GM12878 (cell line): Measurements from ENCODE around the gene TMEM235. TPM values are rescaled to one million over a fixed set of nuclear protein-coding genes. Genes with fewer than 3 reads are reported as not detected.

Experiments used
- ATAC-seq: fragments of 200-7000 bp; cut with Tn5 transposase; 3 replicates; pipeline ENCODE4 v1.9.1; 2020; ENCODE audit warnings: mild to moderate bottlenecking, moderate library complexity
- BruUV-seq: library from RNA; stranded (reverse); fragments of 400-500 nt; replicated peaks from 2 replicates; lab custom pipeline; 2021; lab: Mats Ljungman, UMichigan
- CTCF ChIA-PET: fragments of 300-600 bp; sonication (Branson Sonifier 250); formaldehyde crosslinking; extraction: SDS; loops from one replicate; lab custom pipeline; 2021; ENCODE audit warnings: inconsistent platforms; lab: Yijun Ruan, JAX
- POLR2A ChIA-PET: fragments of 350-600 bp; formaldehyde crosslinking; extraction: SDS; loops from one replicate; lab custom pipeline; 2021; ENCODE audit warnings: inconsistent platforms; lab: Charles Lee
- RAD21 ChIA-PET: fragments of 300-600 bp; sonication (Branson Sonifier 250); formaldehyde crosslinking; loops from one replicate; lab custom pipeline; 2023; ENCODE audit warnings: antibody characterized with exemption; ENCODE audit not compliant: unreplicated experiment; lab: Charles Lee
- SMC1A ChIA-PET: fragments of 300-600 bp; sonication (Branson Sonifier 250); formaldehyde crosslinking; loops from one replicate; lab custom pipeline; 2023; ENCODE audit not compliant: unreplicated experiment, uncharacterized antibody; lab: Charles Lee
- DNase-seq: peaks from one replicate; pipeline ENCODE4 v3.0.0-alpha.2; 2011; ENCODE audit warnings: low read depth, low spot score
- FAIRE-seq: peaks from 3 replicates; lab custom pipeline; 2011; peaks lifted over from hg19 to GRCh38; lab: Jason Lieb, UNC
- H2AFZ ChIP-seq: 2 replicates; pipeline ENCODE4 v1.6.0; 2011; ENCODE audit warnings: low read depth, low read length, control low read depth; ENCODE audit not compliant: control insufficient read depth
- H3K27ac ChIP-seq: 2 replicates; pipeline ENCODE4 v1.5.1; 2011; ENCODE audit warnings: control low read depth; ENCODE audit not compliant: control insufficient read depth, insufficient read depth
- H3K27me3 ChIP-seq, 2 experiments: replicated peaks in 1 of 2; 2 replicates each; pipeline versions ENCODE4 v1.6.0 to v1.6.1; 2011; ENCODE audit warnings: low read length in 1 of 2; ENCODE audit not compliant: control insufficient read depth in 2 of 2, insufficient read depth in 2 of 2
- H3K36me3 ChIP-seq, 2 experiments: 2 replicates each; pipeline ENCODE4 v1.5.1; 2011; ENCODE audit warnings: low read length in 1 of 2; ENCODE audit not compliant: control insufficient read depth in 2 of 2, insufficient read depth in 2 of 2
- H3K4me1 ChIP-seq: 2 replicates; pipeline ENCODE4 v1.6.1; 2011; ENCODE audit warnings: mild to moderate bottlenecking, low read length, moderate library complexity, mixed read lengths; ENCODE audit not compliant: control insufficient read depth, insufficient read depth
- H3K4me2 ChIP-seq: 2 replicates; pipeline ENCODE4 v1.6.0; 2011; ENCODE audit warnings: control low read depth; ENCODE audit not compliant: control insufficient read depth, insufficient read depth
- H3K4me3 ChIP-seq: fragments of 200-600 bp; sonication (generic); 2 replicates; pipeline ENCODE4 v1.5.1; 2016
- H3K79me2 ChIP-seq: 2 replicates; pipeline ENCODE4 v1.6.0; 2011; ENCODE audit warnings: low read length; ENCODE audit not compliant: control insufficient read depth, insufficient read depth
- H3K9ac ChIP-seq: 2 replicates; pipeline ENCODE4 v1.8.0; 2011; ENCODE audit warnings: low read length, control low read depth, mixed read lengths; ENCODE audit not compliant: control insufficient read depth, insufficient read depth
- H3K9me3 ChIP-seq: replicated peaks from 3 replicates; pipeline ENCODE4 v1.5.1; 2011; ENCODE audit warnings: mild to moderate bottlenecking, low read length; ENCODE audit not compliant: control insufficient read depth, insufficient read depth
- H4K20me1 ChIP-seq: 2 replicates; pipeline ENCODE4 v1.6.0; 2011; ENCODE audit not compliant: control insufficient read depth, insufficient read depth
- ATF2 ChIP-seq: IDR thresholded peaks from 2 replicates; pipeline ENCODE4 v1.6.1; 2012; ENCODE audit warnings: low read length, inconsistent platforms
- ESRRA ChIP-seq: IDR thresholded peaks from 2 replicates; pipeline ENCODE4 v1.6.1; 2012; ENCODE audit warnings: mild to moderate bottlenecking, low read length, improper control_type of control experiment
- FOS ChIP-seq: IDR thresholded peaks from 3 replicates; pipeline ENCODE4 v1.6.1; 2011; ENCODE audit warnings: borderline replicate concordance; ENCODE audit not compliant: insufficient read length; ENCODE audit errors: extremely low read depth
- GATAD2B ChIP-seq: fragments of 450-650 bp; conservative IDR thresholded peaks from 2 replicates; pipeline ENCODE4 v1.6.1; 2017; ENCODE audit warnings: low read depth, mild to moderate bottlenecking, moderate library complexity
- MTA2 ChIP-seq: fragments of 450-650 bp; IDR thresholded peaks from 2 replicates; pipeline ENCODE4 v1.6.1; 2016; ENCODE audit warnings: low read depth, mild to moderate bottlenecking, moderate library complexity
- NFYB ChIP-seq: IDR thresholded peaks from 2 replicates; pipeline ENCODE4 v1.6.1; 2011; ENCODE audit warnings: low read depth, mild to moderate bottlenecking, low read length, improper control_type of control experiment, moderate library complexity; ENCODE audit not compliant: insufficient read depth
- PBX3 ChIP-seq: IDR thresholded peaks from 2 replicates; pipeline ENCODE4 v1.6.1; 2011; ENCODE audit warnings: mild to moderate bottlenecking, low read depth, low read length, moderate library complexity; ENCODE audit not compliant: insufficient replicate concordance
- POLR2A ChIP-seq: IDR thresholded peaks from 2 replicates; pipeline ENCODE4 v1.6.1; 2011; ENCODE audit warnings: low read depth, mild to moderate bottlenecking, low read length
- POU2F2 ChIP-seq: IDR thresholded peaks from 3 replicates; pipeline ENCODE4 v1.6.1; 2011; ENCODE audit warnings: low read depth, mild to moderate bottlenecking, low read length, borderline replicate concordance
- SMARCA5 ChIP-seq: fragments of 450-650 bp; IDR thresholded peaks from 2 replicates; pipeline ENCODE4 v1.6.1; 2017; ENCODE audit warnings: mild to moderate bottlenecking
- TBL1XR1 ChIP-seq: IDR thresholded peaks from 2 replicates; pipeline ENCODE4 v1.6.1; 2012; ENCODE audit warnings: low read depth, low read length, improper control_type of control experiment
- YBX1 ChIP-seq: fragments of 450-650 bp; IDR thresholded peaks from 2 replicates; pipeline ENCODE4 v1.6.1; 2016; ENCODE audit warnings: antibody characterized with exemption
- WGBS: methylation state at CpG from one replicate; pipeline ENCODE4 v1.1.6; 2016; ENCODE audit warnings: low lambda C conversion rate; ENCODE audit not compliant: insufficient replicate concordance, insufficient coverage; ENCODE audit errors: missing lambda C conversion rate; 5-methylcytosine and 5-hydroxymethylcytosine counted together
- in situ Hi-C: fragments of 300-500 bp; cut with MboI; formaldehyde crosslinking; loops from 9 replicates; pipeline ENCODE4 v1.14.3; 2018; ENCODE audit warnings: mixed read lengths
- intact Hi-C: fragments of 100-400 bp; cut with micrococcal nuclease; formaldehyde crosslinking; loops from one replicate; pipeline ENCODE4 v1.14.2; 2022; ENCODE audit not compliant: unreplicated experiment
- polyA plus RNA-seq, 11 experiments: library from polyadenylated mRNA; depleted of rRNA in 4 of 11; unstranded in 6 of 11; stranded (reverse) in 5 of 11; fragments of >200 nt; fragmentation: Nextera tagmentation in 4 of 11; fragmentation: Illumina TruSeq in 1 of 11; extraction: Ambion mirVana in 4 of 11; extraction: Trizol in 1 of 11; gene quantifications; 1 replicate in 1 of 11; 2 replicates in 10 of 11; pipeline versions ENCODE4 v1.2.1 to v1.2.3, GENCODE V29; 2011 to 2016; ENCODE audit warnings: inconsistent platforms in 2 of 11, missing spikeins in 2 of 11, low read depth in 1 of 11
- total RNA-seq, 4 experiments: library from RNA; depleted of rRNA in 3 of 4; stranded (reverse); fragments of >200 nt in 3 of 4; fragmentation: Illumina TruSeq in 1 of 4; extraction: Trizol in 1 of 4; gene quantifications; 2 replicates each; pipeline versions ENCODE4 v1.2.1 to v1.2.3, GENCODE V29; 2013 to 2021

Gene TMEM235
- total and polyA plus RNA-seq, 10 of the 15 experiments (the other 5 are each of a cell fraction or from before 2014, with no cell fraction given) = not detected

DNA sequence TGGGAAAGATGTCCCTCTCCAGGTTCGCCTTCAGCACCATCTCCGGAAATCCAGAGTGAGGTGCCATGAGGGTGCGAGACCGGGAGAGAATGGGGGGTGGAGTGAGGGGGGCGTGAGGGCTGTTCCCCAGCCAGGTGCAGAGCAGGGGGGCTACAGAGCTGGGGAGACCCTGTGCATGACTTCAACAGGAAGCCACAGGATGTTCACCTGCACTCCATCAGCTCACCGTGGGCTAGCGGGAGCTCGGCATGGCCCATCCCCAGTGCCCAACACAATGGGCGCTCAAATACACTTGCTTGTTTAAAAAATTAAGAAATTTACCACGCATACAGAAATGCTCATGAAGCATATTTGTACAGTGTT is 27.7 kb downstream of the TMEM235 start:
- SMC1A ChIA-PET = interaction anchor here (0.9 kb wide), 1 partner anchor 58 kb away, joined by 4 read pairs; no protein-coding TSS in a partner anchor
- in situ Hi-C loops = no loop called here
- Histone ChIP-seq H3K9ac (no peak overlapping the region), H3K4me2 (no peak overlapping the region), H3K79me2 (no peaks in the 10 kb centered on the region), H3K36me3 (no peaks in the 10 kb centered on the region), H4K20me1 (no peaks in the 10 kb centered on the region), H3K27me3 (no peaks in the 10 kb centered on the region), H3K4me1 (peaks cover 30% of the 10 kb centered on the region), H3K27ac (no peak overlapping the region), H3K9me3 (no peaks in the 10 kb centered on the region), H3K4me3 (no peak overlapping the region), H2AFZ (no peak overlapping the region)
- FAIRE-seq (no peak), DNase-seq (no peak), ATAC-seq (no peak)
- CTCF ChIA-PET = interaction anchor here (0.9 kb wide), 1 partner anchor 163 kb away, joined by 3 read pairs; no protein-coding TSS in a partner anchor
- POLR2A ChIA-PET = no interaction called here
- TF ChIP-seq NFYB (no peak), MTA2 (no peak), POU2F2 (no peak), POLR2A (no peak), PBX3 (no peak), SMARCA5 (no peak), ATF2 (no peak), YBX1 (no peak), ESRRA (no peak), TBL1XR1 (no peak), GATAD2B (no peak), FOS (no peak)
- RAD21 ChIA-PET = interaction anchor here (1.0 to 1.2 kb wide), 2 partner anchors 29 to 108 kb away, joined by 3 read pairs; no protein-coding TSS in a partner anchor
- intact Hi-C loops = no loop called here
- 73% methylated on average over 10 of the region's 10 CpGs for WGBS
- no TSS peak for BruUV-seq
